Psoas muscle (tissue), 8 donors: ENCODE data around the gene RASA3. TPM values are rescaled to one million over a fixed set of nuclear protein-coding genes. Genes with fewer than 3 reads are reported as not detected.
"Not testable (repeated sequence)": the region's sequence is repeated elsewhere in the genome, so short reads cannot be mapped to it uniquely, and the experiment has no call there.

Source experiments
- ATAC-seq, 4 donors: fragments of 200-7000 bp; cut with Tn5 transposase; one replicate each; pipeline ENCODE4 v1.9.1; 2020; ENCODE audit warnings: moderate library complexity in 3 of 4, mild to moderate bottlenecking in 2 of 4
- DNase-seq, 2 donors: peaks; one replicate each; pipeline ENCODE4 v3.0.0-alpha.2; 2020
- H3K27ac ChIP-seq: fragments of 200-600 bp; one replicate; pipeline ENCODE4 v1.8.0; 2022
- H3K27me3 ChIP-seq, 3 donors: fragments of 200-600 bp in 1 of 3; one replicate each; pipeline versions ENCODE4 v1.6.1 to v1.8.0; 2013 to 2022; ENCODE audit warnings: low read length in 2 of 3, mild to moderate bottlenecking in 2 of 3, moderate library complexity in 1 of 3; ENCODE audit not compliant: insufficient read depth in 3 of 3
- H3K36me3 ChIP-seq, 2 donors: fragments of 200-600 bp in 1 of 2; one replicate each; pipeline versions ENCODE4 v1.6.1 to v1.8.0; 2013 to 2022; ENCODE audit warnings: low read depth in 1 of 2, mild to moderate bottlenecking in 1 of 2, moderate library complexity in 1 of 2; ENCODE audit not compliant: insufficient read depth in 1 of 2
- H3K4me1 ChIP-seq: fragments of 200-600 bp; one replicate; pipeline ENCODE4 v1.8.0; 2022
- H3K4me3 ChIP-seq: fragments of 200-600 bp; one replicate; pipeline ENCODE4 v1.8.0; 2022; ENCODE audit warnings: mild to moderate bottlenecking
- H3K9me3 ChIP-seq: fragments of 200-600 bp; one replicate; pipeline ENCODE4 v1.8.0; 2022
- WGBS, 3 donors: extraction: QIAGEN DNeasy Blood & Tissue Kit; methylation state at CpG; one replicate each; pipeline versions ENCODE4 v1.1.6 to v1.1.7; 2013; 5-methylcytosine and 5-hydroxymethylcytosine counted together
- intact Hi-C, 2 donors: fragments of 100-400 bp; cut with DNase I; formaldehyde crosslinking; loops; one replicate each; pipeline versions ENCODE4 v1.11.0 to v1.14.2; 2022
- polyA plus RNA-seq, 3 donors: library from polyadenylated mRNA; stranded (reverse); fragments of 200-250 nt; gene quantifications; one replicate each; pipeline ENCODE4 v1.2.3, GENCODE V29; 2013
- total RNA-seq, 4 donors: library from RNA; stranded (reverse); fragmentation: NEBNext Ultra II Directional in 2 of 4; extraction: Animal tissue kit (Norgen Biotek cat#: 25700) in 2 of 4; gene quantifications; one replicate each; pipeline versions ENCODE4 v1.2.1 to v1.2.4, GENCODE V29; 2021 to 2023
- TF ChIP-seq, protein P1 (sequence below): fragments of 200-600 bp; IDR thresholded peaks from one replicate; pipeline ENCODE4 v1.8.0; 2022; ENCODE audit warnings: antibody characterized with exemption
- donor health status: healthy with polysubstance abuse.
- donor health status: DM: no; HTN: no; CAD: no; lungs with moderate emphysema.
- donor health status: Bipolar disorder and iron deficiency.
- donor health status: healthy.
- donor health status: DM: yes; HTN: yes; CAD: no.
- donor health status: DM: no; HTN: no; CAD: no.
- donor health status: DM: no; HTN: no; CAD: no.
- donor health status: DM: yes; HTN: yes; CAD: no.

Gene RASA3
- total and polyA plus RNA-seq, 7 donors: 4.8 to 24.4 (median 13.1) TPM

GRCh38 chr13:114112231-114112825 lies 20.1 kb downstream of the RASA3 start:
- intact Hi-C loops: no loop called here
- ATAC-seq: peak in 3 of 4 donors; percentile 13 to 41 (median 39)
- DNase-seq: peak; percentile 15 to 46
- Histone ChIP-seq H3K9me3 (no peaks in the 10 kb centered on the region), H3K4me3 (peak overlapping the region; percentile 44), H3K36me3 (no peaks in the 10 kb centered on the region), H3K27me3 (no peaks in the 10 kb centered on the region), H3K27ac (peak overlapping the region; percentile 90), H3K4me1 (peaks cover 55% of the 10 kb centered on the region)
- TF ChIP-seq, protein P1, sequence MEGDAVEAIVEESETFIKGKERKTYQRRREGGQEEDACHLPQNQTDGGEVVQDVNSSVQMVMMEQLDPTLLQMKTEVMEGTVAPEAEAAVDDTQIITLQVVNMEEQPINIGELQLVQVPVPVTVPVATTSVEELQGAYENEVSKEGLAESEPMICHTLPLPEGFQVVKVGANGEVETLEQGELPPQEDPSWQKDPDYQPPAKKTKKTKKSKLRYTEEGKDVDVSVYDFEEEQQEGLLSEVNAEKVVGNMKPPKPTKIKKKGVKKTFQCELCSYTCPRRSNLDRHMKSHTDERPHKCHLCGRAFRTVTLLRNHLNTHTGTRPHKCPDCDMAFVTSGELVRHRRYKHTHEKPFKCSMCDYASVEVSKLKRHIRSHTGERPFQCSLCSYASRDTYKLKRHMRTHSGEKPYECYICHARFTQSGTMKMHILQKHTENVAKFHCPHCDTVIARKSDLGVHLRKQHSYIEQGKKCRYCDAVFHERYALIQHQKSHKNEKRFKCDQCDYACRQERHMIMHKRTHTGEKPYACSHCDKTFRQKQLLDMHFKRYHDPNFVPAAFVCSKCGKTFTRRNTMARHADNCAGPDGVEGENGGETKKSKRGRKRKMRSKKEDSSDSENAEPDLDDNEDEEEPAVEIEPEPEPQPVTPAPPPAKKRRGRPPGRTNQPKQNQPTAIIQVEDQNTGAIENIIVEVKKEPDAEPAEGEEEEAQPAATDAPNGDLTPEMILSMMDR: no peak
- WGBS, 3 donors: 41 to 55% (median 43%) methylated on average over 23 to 25 of the region's 25 CpGs

- Histone ChIP-seq H3K4me1 (peaks cover 63% of the 10 kb centered on the region), H3K9me3 (no peaks in the 10 kb centered on the region), H3K27me3 (no peaks in the 10 kb centered on the region), H3K4me3 (peak overlapping the region; percentile 44), H3K27ac (peak overlapping the region; percentile 90), H3K36me3 (no peaks in the 10 kb centered on the region)
- peak; percentile 16 to 38 for DNase-seq
- intact Hi-C loops: no loop called here
- TF ChIP-seq, protein P1: no peak
- peak; percentile 30 to 63 (median 48) for ATAC-seq
- 23 to 58% (median 23%) methylated on average over 11 of the region's 11 CpGs for WGBS, 3 donors
Measured at GRCh38 chr13:114111577-114111976, 20.8 kb downstream of the RASA3 start.

DNA sequence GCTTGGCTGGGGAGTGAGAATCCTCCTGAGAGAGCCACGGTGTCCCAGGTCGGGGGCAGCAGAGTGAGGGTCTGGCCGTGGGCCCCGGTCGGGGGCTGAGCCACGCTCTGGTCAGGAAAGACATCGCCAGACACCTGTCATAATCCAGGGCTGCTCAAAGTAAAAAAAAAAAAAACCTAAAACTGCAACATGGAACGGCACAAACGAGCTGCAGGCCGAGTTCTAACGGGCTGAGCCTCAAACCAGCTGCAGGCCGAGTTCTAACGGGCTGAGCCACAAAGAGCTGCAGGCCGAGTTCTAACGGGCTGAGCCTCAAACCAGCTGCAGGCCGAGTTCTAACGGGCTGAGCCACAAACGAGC lies 21.6 kb downstream of the RASA3 start:
- H3K36me3 ChIP-seq, H3K9me3 ChIP-seq, DNase-seq, intact Hi-C loops, H3K27me3 ChIP-seq, H3K4me3 ChIP-seq, ATAC-seq: not testable (repeated sequence)
- WGBS, 3 donors: 34 to 63% (median 41%) methylated on average over 17 to 18 of the region's 18 CpGs
- peak overlapping the region; percentile 81 for H3K27ac ChIP-seq
- H3K4me1 ChIP-seq: peaks cover 70% of the 10 kb centered on the region

GRCh38 chr13:114110091-114110829 lies 22.2 kb downstream of the RASA3 start:
- Histone ChIP-seq H3K9me3 (no peaks in the 10 kb centered on the region), H3K27ac (peak overlapping the region; percentile 81), H3K27me3 (no peaks in the 10 kb centered on the region), H3K4me1 (peaks cover 70% of the 10 kb centered on the region), H3K36me3 (no peaks in the 10 kb centered on the region), H3K4me3 (no peak overlapping the region)
- DNase-seq (peak; percentile 51 to 73), ATAC-seq (peak in 2 of 4 donors; percentile 9 to 15)
- TF ChIP-seq, protein P1: no peak
- intact Hi-C loops: no loop called here
- 45 to 64% (median 61%) methylated on average over 24 to 25 of the region's 25 CpGs for whole genome bisulfite sequencing, 3 donors

DNA sequence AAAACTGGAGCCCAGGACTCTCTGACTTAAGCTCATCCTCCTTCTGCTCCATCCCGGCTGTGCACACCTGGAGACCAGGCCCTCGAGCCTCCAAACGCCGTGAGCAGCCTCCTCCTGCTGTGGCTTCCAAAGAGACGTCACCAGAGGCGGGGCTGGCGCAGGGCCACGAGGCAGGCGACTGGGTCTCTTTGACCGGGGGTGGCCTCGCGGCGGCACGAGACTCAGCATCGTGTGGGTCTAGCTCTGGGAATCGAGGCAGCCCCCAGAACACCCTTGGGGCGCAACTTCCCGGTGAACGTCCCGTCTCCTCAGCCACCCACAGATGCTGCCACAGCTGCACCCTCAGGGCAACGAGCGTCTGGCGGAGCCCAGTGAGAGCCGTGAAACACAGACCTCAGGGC lies 22.8 kb downstream of the RASA3 start:
- intact Hi-C loops: no loop called here
- no peak overlapping the region for H3K4me3 ChIP-seq
- DNase-seq (peak; percentile 65 to 81), ATAC-seq (no peak)
- H3K27me3 ChIP-seq: no peaks in the 10 kb centered on the region
- peaks cover 71% of the 10 kb centered on the region for H3K4me1 ChIP-seq
- WGBS, 3 donors: 57 to 64% (median 60%) methylated on average over 24 of the region's 24 CpGs
- peak overlapping the region; percentile 81 for H3K27ac ChIP-seq
- TF ChIP-seq, protein P1: no peak
- H3K9me3 ChIP-seq: no peaks in the 10 kb centered on the region
- no peaks in the 10 kb centered on the region for H3K36me3 ChIP-seq
